ENCODE measurements around the gene SDK1.

Gene SDK1

DNA sequence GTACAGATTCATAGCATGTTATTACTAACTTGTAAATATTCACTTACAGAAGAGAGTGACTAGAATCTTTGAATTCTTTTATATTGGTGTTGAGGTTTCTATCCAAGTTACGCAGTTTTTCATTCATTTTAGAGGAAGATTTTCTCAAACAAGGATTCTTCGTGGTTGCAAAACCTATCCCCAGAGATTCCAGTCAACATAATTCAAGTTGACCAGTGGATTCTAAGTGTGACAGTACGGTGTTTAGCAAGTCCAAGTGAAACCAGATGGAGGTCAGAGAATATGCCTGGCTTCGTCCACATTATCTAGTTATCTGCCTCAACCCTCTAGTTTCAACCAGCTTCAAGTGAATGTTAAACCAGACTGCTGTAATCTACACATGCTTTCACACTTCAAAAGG, 131.9 kb downstream of the SDK1 start:
- H3K4me3 ChIP-seq (ENCODE audit: low read length) = no peak overlapping the region
- no peak overlapping the region for H3K27ac ChIP-seq (ENCODE audit: low read depth, low read length)
- TF ChIP-seq, protein P1, sequence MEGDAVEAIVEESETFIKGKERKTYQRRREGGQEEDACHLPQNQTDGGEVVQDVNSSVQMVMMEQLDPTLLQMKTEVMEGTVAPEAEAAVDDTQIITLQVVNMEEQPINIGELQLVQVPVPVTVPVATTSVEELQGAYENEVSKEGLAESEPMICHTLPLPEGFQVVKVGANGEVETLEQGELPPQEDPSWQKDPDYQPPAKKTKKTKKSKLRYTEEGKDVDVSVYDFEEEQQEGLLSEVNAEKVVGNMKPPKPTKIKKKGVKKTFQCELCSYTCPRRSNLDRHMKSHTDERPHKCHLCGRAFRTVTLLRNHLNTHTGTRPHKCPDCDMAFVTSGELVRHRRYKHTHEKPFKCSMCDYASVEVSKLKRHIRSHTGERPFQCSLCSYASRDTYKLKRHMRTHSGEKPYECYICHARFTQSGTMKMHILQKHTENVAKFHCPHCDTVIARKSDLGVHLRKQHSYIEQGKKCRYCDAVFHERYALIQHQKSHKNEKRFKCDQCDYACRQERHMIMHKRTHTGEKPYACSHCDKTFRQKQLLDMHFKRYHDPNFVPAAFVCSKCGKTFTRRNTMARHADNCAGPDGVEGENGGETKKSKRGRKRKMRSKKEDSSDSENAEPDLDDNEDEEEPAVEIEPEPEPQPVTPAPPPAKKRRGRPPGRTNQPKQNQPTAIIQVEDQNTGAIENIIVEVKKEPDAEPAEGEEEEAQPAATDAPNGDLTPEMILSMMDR (IDR thresholded peaks at IDR 0.05; ENCODE audit: low read depth, low read length, poor library complexity, severe bottlenecking) = no peak
- no peak for TF ChIP-seq EZH2phosphoT487 (IDR thresholded peaks at IDR 0.05; ENCODE audit: borderline replicate concordance, low read length)
- H3K4me1 ChIP-seq (ENCODE audit: control insufficient read depth, low read length) = no peaks in the 10 kb centered on the region
- no peaks in the 10 kb centered on the region for H3F3A ChIP-seq (ENCODE audit: control insufficient read depth, insufficient read depth)
- H3K79me2 ChIP-seq (ENCODE audit: control insufficient read depth, low read length) = no peaks in the 10 kb centered on the region
- no peaks in the 10 kb centered on the region for H3K36me3 ChIP-seq (ENCODE audit: control insufficient read depth, low read length)
- no peaks in the 10 kb centered on the region for H4K20me1 ChIP-seq (ENCODE audit: control insufficient read depth, insufficient read depth, low read depth, low read length)
- no peak overlapping the region for H3K4me2 ChIP-seq (ENCODE audit: low read length)
- H3K9me3 ChIP-seq (ENCODE audit: control insufficient read depth, insufficient read depth, low read length) = no peaks in the 10 kb centered on the region
- H3K9me2 ChIP-seq (replicated peaks; ENCODE audit: control insufficient read depth, low read length) = no peaks in the 10 kb centered on the region
- no peaks in the 10 kb centered on the region for H3K27me3 ChIP-seq (ENCODE audit: control insufficient read depth, low read length)

GRCh38 chr7:3434611-3435010, 133.6 kb downstream of the SDK1 start:
- H3F3A ChIP-seq (ENCODE audit: control insufficient read depth, insufficient read depth) = no peaks in the 10 kb centered on the region
- H3K79me2 ChIP-seq (ENCODE audit: control insufficient read depth, low read length) = no peaks in the 10 kb centered on the region
- H3K4me3 ChIP-seq (ENCODE audit: low read length) = no peak overlapping the region
- no peak overlapping the region for H3K27ac ChIP-seq (ENCODE audit: low read depth, low read length)
- H3K4me1 ChIP-seq (ENCODE audit: control insufficient read depth, low read length) = no peaks in the 10 kb centered on the region
- H3K4me2 ChIP-seq (ENCODE audit: low read length) = no peak overlapping the region
- H3K9me2 ChIP-seq (replicated peaks; ENCODE audit: control insufficient read depth, low read length) = no peaks in the 10 kb centered on the region
- TF ChIP-seq, protein P1 (IDR thresholded peaks at IDR 0.05; ENCODE audit: low read depth, low read length, poor library complexity, severe bottlenecking) = no peak
- no peak for TF ChIP-seq EZH2phosphoT487 (IDR thresholded peaks at IDR 0.05; ENCODE audit: borderline replicate concordance, low read length)
- no peaks in the 10 kb centered on the region for H3K36me3 ChIP-seq (ENCODE audit: control insufficient read depth, low read length)
- H4K20me1 ChIP-seq (ENCODE audit: control insufficient read depth, insufficient read depth, low read depth, low read length) = no peaks in the 10 kb centered on the region
- H3K9me3 ChIP-seq (ENCODE audit: control insufficient read depth, insufficient read depth, low read length) = no peaks in the 10 kb centered on the region
- 0 out of 2 replicates have a peak, but pooled peaks cover 2% of the 10 kb centered on the region for H3K27me3 ChIP-seq (ENCODE audit: control insufficient read depth, low read length)

GRCh38 chr7:3436112-3436511, 135.1 kb downstream of the SDK1 start:
- H3K9me2 ChIP-seq (replicated peaks; ENCODE audit: control insufficient read depth, low read length) = no peaks in the 10 kb centered on the region
- H4K20me1 ChIP-seq (ENCODE audit: control insufficient read depth, insufficient read depth, low read depth, low read length) = no peaks in the 10 kb centered on the region
- H3K27ac ChIP-seq (ENCODE audit: low read depth, low read length) = no peak overlapping the region
- 0 out of 2 replicates have a peak, but pooled peaks cover 2% of the 10 kb centered on the region for H3K27me3 ChIP-seq (ENCODE audit: control insufficient read depth, low read length)
- H3K4me3 ChIP-seq (ENCODE audit: low read length) = no peak overlapping the region
- H3K79me2 ChIP-seq (ENCODE audit: control insufficient read depth, low read length) = no peaks in the 10 kb centered on the region
- no peaks in the 10 kb centered on the region for H3K36me3 ChIP-seq (ENCODE audit: control insufficient read depth, low read length)
- TF ChIP-seq, protein P1 (IDR thresholded peaks at IDR 0.05; ENCODE audit: low read depth, low read length, poor library complexity, severe bottlenecking) = no peak
- TF ChIP-seq EZH2phosphoT487 (IDR thresholded peaks at IDR 0.05; ENCODE audit: borderline replicate concordance, low read length) = no peak
- no peaks in the 10 kb centered on the region for H3K9me3 ChIP-seq (ENCODE audit: control insufficient read depth, insufficient read depth, low read length)
- no peaks in the 10 kb centered on the region for H3F3A ChIP-seq (ENCODE audit: control insufficient read depth, insufficient read depth)
- H3K4me2 ChIP-seq (ENCODE audit: low read length) = no peak overlapping the region
- no peaks in the 10 kb centered on the region for H3K4me1 ChIP-seq (ENCODE audit: control insufficient read depth, low read length)

Measured in DOHH2 (cell line).